ENCODE measurements around the gene MSI2. TPM values are rescaled to one million over a fixed set of nuclear protein-coding genes. Genes with fewer than 3 reads are reported as not detected.

The MSI2 gene
- total RNA-seq, 1 donor from 2014 or later = 21.1 TPM

GRCh38 chr17:57545731-57546342 lies 289.5 kb downstream of the MSI2 start:
- H3K27me3 ChIP-seq (ENCODE audit: control insufficient read depth, insufficient read depth, low read length) = no peaks in the 10 kb centered on the region
- no peak for TF ChIP-seq CTCF (IDR thresholded peaks at IDR 0.05; ENCODE audit: insufficient read depth, low read length, severe bottlenecking)
- DNase-seq (ENCODE audit: low read depth) (no peak), FAIRE-seq (no peak)
- H3K4me3 ChIP-seq (ENCODE audit: low read depth, low read length) = no peak overlapping the region
- H3K36me3 ChIP-seq (ENCODE audit: control insufficient read depth, insufficient read depth, low read length) = no peaks in the 10 kb centered on the region

GRCh38 chr17:57548421-57549410 lies 292.4 kb downstream of the MSI2 start:
- no peak overlapping the region for H3K4me3 ChIP-seq (ENCODE audit: low read depth, low read length)
- no peak for FAIRE-seq
- TF ChIP-seq CTCF (IDR thresholded peaks at IDR 0.05; ENCODE audit: insufficient read depth, low read length, severe bottlenecking) = no peak
- no peaks in the 10 kb centered on the region for H3K27me3 ChIP-seq (ENCODE audit: control insufficient read depth, insufficient read depth, low read length)
- H3K36me3 ChIP-seq (ENCODE audit: control insufficient read depth, insufficient read depth, low read length) = no peaks in the 10 kb centered on the region
- DNase-seq (ENCODE audit: low read depth) = no peak

- no peaks in the 10 kb centered on the region for H3K36me3 ChIP-seq (ENCODE audit: control insufficient read depth, insufficient read depth, low read length)
- TF ChIP-seq CTCF (IDR thresholded peaks at IDR 0.05; ENCODE audit: insufficient read depth, low read length, severe bottlenecking) = no peak
- DNase-seq (ENCODE audit: low read depth) (no peak), FAIRE-seq (no peak)
- H3K4me3 ChIP-seq (ENCODE audit: low read depth, low read length) = no peak overlapping the region
- no peaks in the 10 kb centered on the region for H3K27me3 ChIP-seq (ENCODE audit: control insufficient read depth, insufficient read depth, low read length)
Observed at GRCh38 chr17:57549468-57549867, 293.1 kb downstream of the MSI2 start.

- no peak for TF ChIP-seq CTCF (IDR thresholded peaks at IDR 0.05; ENCODE audit: insufficient read depth, low read length, severe bottlenecking)
- FAIRE-seq = no peak
- Histone ChIP-seq H3K36me3 (ENCODE audit: control insufficient read depth, insufficient read depth, low read length) (no peaks in the 10 kb centered on the region), H3K4me3 (ENCODE audit: low read depth, low read length) (no peak overlapping the region), H3K27me3 (ENCODE audit: control insufficient read depth, insufficient read depth, low read length) (no peaks in the 10 kb centered on the region)
- DNase-seq (ENCODE audit: low read depth) = no peak
Observed at GRCh38 chr17:57550016-57550415, 293.7 kb downstream of the MSI2 start.

- no peak for TF ChIP-seq CTCF (IDR thresholded peaks at IDR 0.05; ENCODE audit: insufficient read depth, low read length, severe bottlenecking)
- FAIRE-seq (no peak), DNase-seq (ENCODE audit: low read depth) (no peak)
Observed at GRCh38 chr17:57550668-57551315, 294.5 kb downstream of the MSI2 start.

More at GRCh38 chr17:57550668-57551315, 294.5 kb downstream of the MSI2 start:
- no peaks in the 10 kb centered on the region for H3K27me3 ChIP-seq (ENCODE audit: control insufficient read depth, insufficient read depth, low read length)
- no peaks in the 10 kb centered on the region for H3K36me3 ChIP-seq (ENCODE audit: control insufficient read depth, insufficient read depth, low read length)
- H3K4me3 ChIP-seq (ENCODE audit: low read depth, low read length) = no peak overlapping the region

Measured in bronchial epithelial cell (primary cell).